Adipose tissue (tissue), 3 donors: ENCODE data around the gene TSPO2. TPM values are rescaled to one million over a fixed set of nuclear protein-coding genes. Genes with fewer than 3 reads are reported as not detected.

Source experiments
- H3K27ac ChIP-seq: one replicate; pipeline ENCODE4 v1.5.1; 2013; ENCODE audit warnings: low read depth, low read length
- WGBS, 3 donors: extraction: QIAGEN DNeasy Blood & Tissue Kit; methylation state at CpG; one replicate each; pipeline ENCODE4 v1.1.7; 2013; 5-methylcytosine and 5-hydroxymethylcytosine counted together
- polyA plus RNA-seq, 3 donors: library from polyadenylated mRNA; stranded (reverse); fragments of 200-250 nt; gene quantifications; one replicate each; pipeline ENCODE4 v1.2.3, GENCODE V29; 2013
- donor health status: healthy with polysubstance abuse.
- donor health status: Bipolar disorder and iron deficiency.
- donor health status: healthy.

Gene TSPO2
- polyA plus RNA-seq, 3 donors: 0.08 TPM; not detected in 2

- 92 to 93% (median 92%) methylated on average over 4 of the region's 4 CpGs for WGBS, 3 donors
Measured at GRCh38 chr6:41092421-41093140, 50.3 kb downstream of the TSPO2 start.

GRCh38 chr6:41093729-41094128 lies 51.5 kb downstream of the TSPO2 start:
- 89 to 94% (median 90%) methylated on average over 6 of the region's 6 CpGs for WGBS, 3 donors

More at GRCh38 chr6:41092421-41093140, 50.3 kb downstream of the TSPO2 start:
- no peak overlapping the region for H3K27ac ChIP-seq

More at GRCh38 chr6:41093729-41094128, 51.5 kb downstream of the TSPO2 start:
- no peak overlapping the region for H3K27ac ChIP-seq

Other genes starting within 250 kb of the TSPO2 start
- gene UNC5CL, start 3.2 kb upstream of the TSPO2 start, polyA plus RNA-seq: 10 to 100 TPM in 1 of 3 donors, 1 to 10 TPM in 1, under 1 TPM in 1; 0.90 to 11.0 (median 1.3) TPM
- 1 to 10 TPM in 1 of 3 donors, under 1 TPM in 2; 0.34 to 9.3 (median 0.91) TPM for gene APOBEC2, start 10.7 kb downstream of the TSPO2 start, polyA plus RNA-seq
- gene OARD1, start 29.9 kb downstream of the TSPO2 start, polyA plus RNA-seq: 10 to 100 TPM; 14.3 to 41.5 (median 28.2) TPM
- gene NFYA, start 30.5 kb downstream of the TSPO2 start, polyA plus RNA-seq: 1 to 10 TPM; 6.3 to 9.4 (median 7.3) TPM
- under 1 TPM in 1 of 3 donors, not detected in 2; 0.09 TPM for gene TREML1, start 111.9 kb downstream of the TSPO2 start, polyA plus RNA-seq
- gene TREM2, start 120.6 kb downstream of the TSPO2 start, polyA plus RNA-seq: 1 to 10 TPM in 1 of 3 donors, under 1 TPM in 1, not detected in 1; 0.53 to 2.3 TPM
- under 1 TPM; 0.13 to 0.89 (median 0.67) TPM for gene TREML2, start 158.7 kb downstream of the TSPO2 start, polyA plus RNA-seq
- gene TREML4, start 185.9 kb downstream of the TSPO2 start, polyA plus RNA-seq: under 1 TPM in 1 of 3 donors, not detected in 2; 0.02 TPM
- gene TREM1, start 244.2 kb downstream of the TSPO2 start, polyA plus RNA-seq: 10 to 100 TPM in 1 of 3 donors, 1 to 10 TPM in 1, under 1 TPM in 1; 0.22 to 12.9 (median 4.3) TPM